ENCODE data around the gene TMEM184B. TPM values are rescaled to one million over a fixed set of nuclear protein-coding genes. Genes with fewer than 3 reads are reported as not detected.

The TMEM184B gene
- total and polyA plus RNA-seq, 9 donors: 19.9 to 78.6 (median 65.8) TPM

GRCh38 chr22:38228873-38229740 is 43.7 kb downstream of the TMEM184B start:
- 34% methylated on average over 7 of the region's 14 CpGs for WGBS (ENCODE audit: insufficient coverage)
- DNase-seq: peak; percentile 77
- Histone ChIP-seq H3K9me3 (replicated peaks; ENCODE audit: control insufficient read depth, low read depth, low read length) (no peaks in the 10 kb centered on the region), H3K27me3 (ENCODE audit: control insufficient read depth, insufficient read depth, low read length) (no peaks in the 10 kb centered on the region), H3K36me3 (ENCODE audit: control insufficient read depth, insufficient read depth, low read length) (peaks cover 90% of the 10 kb centered on the region), H3K27ac (ENCODE audit: low read length) (peak overlapping the region; percentile 88), H3K4me1 (ENCODE audit: control insufficient read depth, insufficient read depth, low read length) (peaks cover 34% of the 10 kb centered on the region), H3K4me3 (ENCODE audit: low read length) (no peak overlapping the region)

GRCh38 chr22:38228326-38228872 is 44.4 kb downstream of the TMEM184B start:
- Histone ChIP-seq H3K4me3 (ENCODE audit: low read length) (no peak overlapping the region), H3K27me3 (ENCODE audit: control insufficient read depth, insufficient read depth, low read length) (no peaks in the 10 kb centered on the region), H3K9me3 (replicated peaks; ENCODE audit: control insufficient read depth, low read depth, low read length) (no peaks in the 10 kb centered on the region), H3K27ac (ENCODE audit: low read length) (peak overlapping the region; percentile 88), H3K36me3 (ENCODE audit: control insufficient read depth, insufficient read depth, low read length) (peaks cover 92% of the 10 kb centered on the region), H3K4me1 (ENCODE audit: control insufficient read depth, insufficient read depth, low read length) (peaks cover 33% of the 10 kb centered on the region)
- 60% methylated on average over 2 of the region's 3 CpGs for WGBS (ENCODE audit: insufficient coverage)
- no peak for DNase-seq

- Histone ChIP-seq H3K27me3 (ENCODE audit: control insufficient read depth, insufficient read depth, low read length) (no peaks in the 10 kb centered on the region), H3K4me3 (ENCODE audit: low read length) (no peak overlapping the region), H3K9me3 (replicated peaks; ENCODE audit: control insufficient read depth, low read depth, low read length) (no peaks in the 10 kb centered on the region), H3K4me1 (ENCODE audit: control insufficient read depth, insufficient read depth, low read length) (peaks cover 36% of the 10 kb centered on the region), H3K27ac (ENCODE audit: low read length) (no peak overlapping the region), H3K36me3 (ENCODE audit: control insufficient read depth, insufficient read depth, low read length) (peaks cover 91% of the 10 kb centered on the region)
- 84% methylated on average over 24 of the region's 25 CpGs for WGBS (ENCODE audit: insufficient coverage)
- no peak for DNase-seq
Observed at GRCh38 chr22:38226853-38227649, 45.8 kb downstream of the TMEM184B start.

GRCh38 chr22:38223289-38223960 is 49.4 kb downstream of the TMEM184B start:
- WGBS (ENCODE audit: insufficient coverage): 69% methylated on average over 4 of the region's 12 CpGs
- H3K4me1 ChIP-seq (ENCODE audit: control insufficient read depth, insufficient read depth, low read length): peaks cover 41% of the 10 kb centered on the region
- H3K27ac ChIP-seq (ENCODE audit: low read length): no peak overlapping the region
- no peak overlapping the region for H3K4me3 ChIP-seq (ENCODE audit: low read length)
- H3K36me3 ChIP-seq (ENCODE audit: control insufficient read depth, insufficient read depth, low read length): peaks cover 83% of the 10 kb centered on the region
- H3K27me3 ChIP-seq (ENCODE audit: control insufficient read depth, insufficient read depth, low read length): no peaks in the 10 kb centered on the region
- no peaks in the 10 kb centered on the region for H3K9me3 ChIP-seq (replicated peaks; ENCODE audit: control insufficient read depth, low read depth, low read length)
- no peak for DNase-seq

GRCh38 chr22:38222797-38223119 is 50.1 kb downstream of the TMEM184B start:
- H3K4me1 ChIP-seq (ENCODE audit: control insufficient read depth, insufficient read depth, low read length): peaks cover 41% of the 10 kb centered on the region
- H3K27me3 ChIP-seq (ENCODE audit: control insufficient read depth, insufficient read depth, low read length): no peaks in the 10 kb centered on the region
- H3K36me3 ChIP-seq (ENCODE audit: control insufficient read depth, insufficient read depth, low read length): peaks cover 76% of the 10 kb centered on the region
- no peak overlapping the region for H3K4me3 ChIP-seq (ENCODE audit: low read length)
- H3K9me3 ChIP-seq (replicated peaks; ENCODE audit: control insufficient read depth, low read depth, low read length): no peaks in the 10 kb centered on the region
- WGBS (ENCODE audit: insufficient coverage): no CpG with 5 or more reads among the region's 8 CpGs
- no peak overlapping the region for H3K27ac ChIP-seq (ENCODE audit: low read length)
- DNase-seq: no peak

- Histone ChIP-seq H3K27ac (ENCODE audit: low read length) (no peak overlapping the region), H3K4me1 (ENCODE audit: control insufficient read depth, insufficient read depth, low read length) (peaks cover 37% of the 10 kb centered on the region), H3K4me3 (ENCODE audit: low read length) (no peak overlapping the region), H3K36me3 (ENCODE audit: control insufficient read depth, insufficient read depth, low read length) (peaks cover 70% of the 10 kb centered on the region), H3K9me3 (replicated peaks; ENCODE audit: control insufficient read depth, low read depth, low read length) (no peaks in the 10 kb centered on the region), H3K27me3 (ENCODE audit: control insufficient read depth, insufficient read depth, low read length) (no peaks in the 10 kb centered on the region)
- 83% methylated on average over 18 of the region's 25 CpGs for WGBS (ENCODE audit: insufficient coverage)
- DNase-seq: no peak
Observed at GRCh38 chr22:38221908-38222796, 50.7 kb downstream of the TMEM184B start.

- Histone ChIP-seq H3K27me3 (ENCODE audit: control insufficient read depth, insufficient read depth, low read length) (no peaks in the 10 kb centered on the region), H3K4me1 (ENCODE audit: control insufficient read depth, insufficient read depth, low read length) (peaks cover 37% of the 10 kb centered on the region), H3K4me3 (ENCODE audit: low read length) (no peak overlapping the region), H3K36me3 (ENCODE audit: control insufficient read depth, insufficient read depth, low read length) (peaks cover 63% of the 10 kb centered on the region), H3K9me3 (replicated peaks; ENCODE audit: control insufficient read depth, low read depth, low read length) (no peaks in the 10 kb centered on the region), H3K27ac (ENCODE audit: low read length) (no peak overlapping the region)
- 92% methylated on average over 17 of the region's 22 CpGs for WGBS (ENCODE audit: insufficient coverage)
- no peak for DNase-seq
Observed at GRCh38 chr22:38221407-38221806, 51.4 kb downstream of the TMEM184B start.

- 71% methylated on average over 20 of the region's 22 CpGs for WGBS (ENCODE audit: insufficient coverage)
- no peak for DNase-seq
- peak overlapping the region; percentile 88 for H3K27ac ChIP-seq (ENCODE audit: low read length)
- no peaks in the 10 kb centered on the region for H3K9me3 ChIP-seq (replicated peaks; ENCODE audit: control insufficient read depth, low read depth, low read length)
- peaks cover 37% of the 10 kb centered on the region for H3K4me1 ChIP-seq (ENCODE audit: control insufficient read depth, insufficient read depth, low read length)
- peaks cover 57% of the 10 kb centered on the region for H3K36me3 ChIP-seq (ENCODE audit: control insufficient read depth, insufficient read depth, low read length)
- H3K27me3 ChIP-seq (ENCODE audit: control insufficient read depth, insufficient read depth, low read length): no peaks in the 10 kb centered on the region
- H3K4me3 ChIP-seq (ENCODE audit: low read length): no peak overlapping the region
Observed at GRCh38 chr22:38220653-38221386, 52.0 kb downstream of the TMEM184B start.

- Histone ChIP-seq H3K9me3 (replicated peaks; ENCODE audit: control insufficient read depth, low read depth, low read length) (no peaks in the 10 kb centered on the region), H3K27me3 (ENCODE audit: control insufficient read depth, insufficient read depth, low read length) (no peaks in the 10 kb centered on the region), H3K4me1 (ENCODE audit: control insufficient read depth, insufficient read depth, low read length) (peaks cover 41% of the 10 kb centered on the region), H3K27ac (ENCODE audit: low read length) (peak overlapping the region; percentile 88), H3K4me3 (ENCODE audit: low read length) (no peak overlapping the region), H3K36me3 (ENCODE audit: control insufficient read depth, insufficient read depth, low read length) (peaks cover 50% of the 10 kb centered on the region)
- no peak for DNase-seq
- WGBS (ENCODE audit: insufficient coverage): 57% methylated on average over 4 of the region's 8 CpGs
Observed at GRCh38 chr22:38220163-38220562, 52.6 kb downstream of the TMEM184B start.
